H1 (cell line): Measurements from ENCODE around the gene APAF1. TPM values are rescaled to one million over a fixed set of nuclear protein-coding genes. Genes with fewer than 3 reads are reported as not detected.

Experiments used
- KDM4A ChIP-seq: IDR thresholded peaks from one replicate; pipeline ENCODE4 v1.7.1; 2012; ENCODE audit warnings: low read depth, mild to moderate bottlenecking, moderate library complexity, low read length, inconsistent platforms; ENCODE audit not compliant: severe bottlenecking
- PHF8 ChIP-seq: fragments of 200-600 bp; sonication (generic); conservative IDR thresholded peaks from 2 replicates; pipeline ENCODE4 v1.7.1; 2012; ENCODE audit warnings: low read depth, mild to moderate bottlenecking, inconsistent platforms, low read length, moderate library complexity
- RXRA ChIP-seq: IDR thresholded peaks from 2 replicates; pipeline ENCODE4 v1.6.1; 2011; ENCODE audit warnings: low read depth, mild to moderate bottlenecking, low read length, moderate library complexity; ENCODE audit not compliant: insufficient read depth
- polyA plus RNA-seq, 7 experiments: library from polyadenylated mRNA; depleted of rRNA in 3 of 7; stranded (reverse) in 5 of 7; unstranded in 2 of 7; fragments of >200 nt in 5 of 7; fragments of 200-250 nt in 2 of 7; gene quantifications; 1 replicate in 5 of 7; 2 replicates in 1 of 7; 4 replicates in 1 of 7; pipeline versions ENCODE4 v1.2.1 to v1.2.3, GENCODE V29; 2011 to 2013; ENCODE audit warnings: missing spikeins in 2 of 7, mixed read lengths in 2 of 7
- total RNA-seq: library from RNA; stranded (reverse); fragmentation: NEBNext Ultra II Directional; extraction: Animal tissue kit (Norgen Biotek cat#: 25700); gene quantifications from 2 replicates; pipeline ENCODE4 v1.2.1, GENCODE V29; 2021
- TF ChIP-seq, protein P1 (sequence below): fragments of 300-600 bp; sonication (generic); IDR thresholded peaks from 2 replicates; pipeline ENCODE4 v1.7.1; 2012; ENCODE audit warnings: low read length, moderate library complexity, mild to moderate bottlenecking, inconsistent platforms; ENCODE audit not compliant: insufficient replicate concordance

APAF1 gene
- total and polyA plus RNA-seq, 2 of the 8 experiments (the other 6 are each of a cell fraction or from before 2014, with no cell fraction given) = 4.7 to 22.6 TPM

GRCh38 chr12:98730412-98730811, 85.3 kb downstream of the APAF1 start (continued):
- TF ChIP-seq, protein P1, sequence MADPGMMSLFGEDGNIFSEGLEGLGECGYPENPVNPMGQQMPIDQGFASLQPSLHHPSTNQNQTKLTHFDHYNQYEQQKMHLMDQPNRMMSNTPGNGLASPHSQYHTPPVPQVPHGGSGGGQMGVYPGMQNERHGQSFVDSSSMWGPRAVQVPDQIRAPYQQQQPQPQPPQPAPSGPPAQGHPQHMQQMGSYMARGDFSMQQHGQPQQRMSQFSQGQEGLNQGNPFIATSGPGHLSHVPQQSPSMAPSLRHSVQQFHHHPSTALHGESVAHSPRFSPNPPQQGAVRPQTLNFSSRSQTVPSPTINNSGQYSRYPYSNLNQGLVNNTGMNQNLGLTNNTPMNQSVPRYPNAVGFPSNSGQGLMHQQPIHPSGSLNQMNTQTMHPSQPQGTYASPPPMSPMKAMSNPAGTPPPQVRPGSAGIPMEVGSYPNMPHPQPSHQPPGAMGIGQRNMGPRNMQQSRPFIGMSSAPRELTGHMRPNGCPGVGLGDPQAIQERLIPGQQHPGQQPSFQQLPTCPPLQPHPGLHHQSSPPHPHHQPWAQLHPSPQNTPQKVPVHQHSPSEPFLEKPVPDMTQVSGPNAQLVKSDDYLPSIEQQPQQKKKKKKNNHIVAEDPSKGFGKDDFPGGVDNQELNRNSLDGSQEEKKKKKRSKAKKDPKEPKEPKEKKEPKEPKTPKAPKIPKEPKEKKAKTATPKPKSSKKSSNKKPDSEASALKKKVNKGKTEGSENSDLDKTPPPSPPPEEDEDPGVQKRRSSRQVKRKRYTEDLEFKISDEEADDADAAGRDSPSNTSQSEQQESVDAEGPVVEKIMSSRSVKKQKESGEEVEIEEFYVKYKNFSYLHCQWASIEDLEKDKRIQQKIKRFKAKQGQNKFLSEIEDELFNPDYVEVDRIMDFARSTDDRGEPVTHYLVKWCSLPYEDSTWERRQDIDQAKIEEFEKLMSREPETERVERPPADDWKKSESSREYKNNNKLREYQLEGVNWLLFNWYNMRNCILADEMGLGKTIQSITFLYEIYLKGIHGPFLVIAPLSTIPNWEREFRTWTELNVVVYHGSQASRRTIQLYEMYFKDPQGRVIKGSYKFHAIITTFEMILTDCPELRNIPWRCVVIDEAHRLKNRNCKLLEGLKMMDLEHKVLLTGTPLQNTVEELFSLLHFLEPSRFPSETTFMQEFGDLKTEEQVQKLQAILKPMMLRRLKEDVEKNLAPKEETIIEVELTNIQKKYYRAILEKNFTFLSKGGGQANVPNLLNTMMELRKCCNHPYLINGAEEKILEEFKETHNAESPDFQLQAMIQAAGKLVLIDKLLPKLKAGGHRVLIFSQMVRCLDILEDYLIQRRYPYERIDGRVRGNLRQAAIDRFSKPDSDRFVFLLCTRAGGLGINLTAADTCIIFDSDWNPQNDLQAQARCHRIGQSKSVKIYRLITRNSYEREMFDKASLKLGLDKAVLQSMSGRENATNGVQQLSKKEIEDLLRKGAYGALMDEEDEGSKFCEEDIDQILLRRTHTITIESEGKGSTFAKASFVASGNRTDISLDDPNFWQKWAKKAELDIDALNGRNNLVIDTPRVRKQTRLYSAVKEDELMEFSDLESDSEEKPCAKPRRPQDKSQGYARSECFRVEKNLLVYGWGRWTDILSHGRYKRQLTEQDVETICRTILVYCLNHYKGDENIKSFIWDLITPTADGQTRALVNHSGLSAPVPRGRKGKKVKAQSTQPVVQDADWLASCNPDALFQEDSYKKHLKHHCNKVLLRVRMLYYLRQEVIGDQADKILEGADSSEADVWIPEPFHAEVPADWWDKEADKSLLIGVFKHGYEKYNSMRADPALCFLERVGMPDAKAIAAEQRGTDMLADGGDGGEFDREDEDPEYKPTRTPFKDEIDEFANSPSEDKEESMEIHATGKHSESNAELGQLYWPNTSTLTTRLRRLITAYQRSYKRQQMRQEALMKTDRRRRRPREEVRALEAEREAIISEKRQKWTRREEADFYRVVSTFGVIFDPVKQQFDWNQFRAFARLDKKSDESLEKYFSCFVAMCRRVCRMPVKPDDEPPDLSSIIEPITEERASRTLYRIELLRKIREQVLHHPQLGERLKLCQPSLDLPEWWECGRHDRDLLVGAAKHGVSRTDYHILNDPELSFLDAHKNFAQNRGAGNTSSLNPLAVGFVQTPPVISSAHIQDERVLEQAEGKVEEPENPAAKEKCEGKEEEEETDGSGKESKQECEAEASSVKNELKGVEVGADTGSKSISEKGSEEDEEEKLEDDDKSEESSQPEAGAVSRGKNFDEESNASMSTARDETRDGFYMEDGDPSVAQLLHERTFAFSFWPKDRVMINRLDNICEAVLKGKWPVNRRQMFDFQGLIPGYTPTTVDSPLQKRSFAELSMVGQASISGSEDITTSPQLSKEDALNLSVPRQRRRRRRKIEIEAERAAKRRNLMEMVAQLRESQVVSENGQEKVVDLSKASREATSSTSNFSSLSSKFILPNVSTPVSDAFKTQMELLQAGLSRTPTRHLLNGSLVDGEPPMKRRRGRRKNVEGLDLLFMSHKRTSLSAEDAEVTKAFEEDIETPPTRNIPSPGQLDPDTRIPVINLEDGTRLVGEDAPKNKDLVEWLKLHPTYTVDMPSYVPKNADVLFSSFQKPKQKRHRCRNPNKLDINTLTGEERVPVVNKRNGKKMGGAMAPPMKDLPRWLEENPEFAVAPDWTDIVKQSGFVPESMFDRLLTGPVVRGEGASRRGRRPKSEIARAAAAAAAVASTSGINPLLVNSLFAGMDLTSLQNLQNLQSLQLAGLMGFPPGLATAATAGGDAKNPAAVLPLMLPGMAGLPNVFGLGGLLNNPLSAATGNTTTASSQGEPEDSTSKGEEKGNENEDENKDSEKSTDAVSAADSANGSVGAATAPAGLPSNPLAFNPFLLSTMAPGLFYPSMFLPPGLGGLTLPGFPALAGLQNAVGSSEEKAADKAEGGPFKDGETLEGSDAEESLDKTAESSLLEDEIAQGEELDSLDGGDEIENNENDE = no peak
- no peak for TF ChIP-seq PHF8
- TF ChIP-seq KDM4A = no peak
- no peak for TF ChIP-seq RXRA
